Uterus (tissue), 2 donors: Measurements from ENCODE around the gene OCIAD1.

Experiments
- POLR2A ChIP-seq, 2 donors: fragments of 450-650 bp; IDR thresholded peaks; one replicate each; pipeline ENCODE4 v1.6.1; 2016; ENCODE audit warnings: antibody characterized with exemption in 2 of 2, mild to moderate bottlenecking in 1 of 2, moderate library complexity in 1 of 2
- TF ChIP-seq, protein P1 (sequence below), 4 experiments: fragments of 200-600 bp in 2 of 4; fragments of 450-650 bp in 2 of 4; sonication (generic) in 2 of 4; IDR thresholded peaks; one replicate each; pipeline ENCODE4 v1.5.1; 2016 to 2019; ENCODE audit warnings: antibody characterized with exemption in 4 of 4, mild to moderate bottlenecking in 2 of 4, moderate library complexity in 1 of 4

DNA sequence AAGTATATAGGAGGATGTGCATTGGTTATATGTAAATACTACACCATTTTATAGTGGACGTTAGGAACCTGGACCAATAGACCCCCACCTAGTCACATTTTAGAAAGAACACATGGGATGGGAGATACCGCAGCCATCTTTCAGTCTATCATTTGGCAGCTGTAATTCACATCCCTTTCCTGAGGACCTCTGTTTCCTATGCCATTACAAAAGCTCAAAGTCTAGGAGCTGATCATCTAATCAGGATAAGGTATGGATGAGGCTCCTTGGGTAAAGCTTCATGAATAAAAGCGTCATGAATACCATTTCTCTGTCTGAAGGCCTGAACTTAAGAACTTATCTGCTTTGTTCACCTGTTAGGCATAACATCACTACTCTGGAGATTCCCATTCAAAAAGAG lies 31.1 kb downstream of the OCIAD1 start:
- no peak for TF ChIP-seq POLR2A (IDR thresholded peaks at IDR 0.05)
- TF ChIP-seq, protein P1, sequence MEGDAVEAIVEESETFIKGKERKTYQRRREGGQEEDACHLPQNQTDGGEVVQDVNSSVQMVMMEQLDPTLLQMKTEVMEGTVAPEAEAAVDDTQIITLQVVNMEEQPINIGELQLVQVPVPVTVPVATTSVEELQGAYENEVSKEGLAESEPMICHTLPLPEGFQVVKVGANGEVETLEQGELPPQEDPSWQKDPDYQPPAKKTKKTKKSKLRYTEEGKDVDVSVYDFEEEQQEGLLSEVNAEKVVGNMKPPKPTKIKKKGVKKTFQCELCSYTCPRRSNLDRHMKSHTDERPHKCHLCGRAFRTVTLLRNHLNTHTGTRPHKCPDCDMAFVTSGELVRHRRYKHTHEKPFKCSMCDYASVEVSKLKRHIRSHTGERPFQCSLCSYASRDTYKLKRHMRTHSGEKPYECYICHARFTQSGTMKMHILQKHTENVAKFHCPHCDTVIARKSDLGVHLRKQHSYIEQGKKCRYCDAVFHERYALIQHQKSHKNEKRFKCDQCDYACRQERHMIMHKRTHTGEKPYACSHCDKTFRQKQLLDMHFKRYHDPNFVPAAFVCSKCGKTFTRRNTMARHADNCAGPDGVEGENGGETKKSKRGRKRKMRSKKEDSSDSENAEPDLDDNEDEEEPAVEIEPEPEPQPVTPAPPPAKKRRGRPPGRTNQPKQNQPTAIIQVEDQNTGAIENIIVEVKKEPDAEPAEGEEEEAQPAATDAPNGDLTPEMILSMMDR (IDR thresholded peaks at IDR 0.05) = no peak
